ENCODE data around the gene UPF2.

GRCh38 chr10:12062754-12063482, 20.3 kb upstream of the UPF2 start:
- no peak for TF ChIP-seq POLR2AphosphoS5 (IDR thresholded peaks at IDR 0.05)
- no peak for TF ChIP-seq CTCF (IDR thresholded peaks at IDR 0.05)
